HCT116 (cell line): ENCODE data around the gene ZBTB8A. TPM values are rescaled to one million over a fixed set of nuclear protein-coding genes. Genes with fewer than 3 reads are reported as not detected.

Experiments used
- ATAC-seq: fragments of 200-7000 bp; cut with Tn5 transposase; 2 replicates; pipeline ENCODE4 v1.9.1; 2020; ENCODE audit warnings: mild to moderate bottlenecking, moderate library complexity
- BruUV-seq: library from RNA; stranded (reverse); fragments of 400-500 nt; replicated peaks from 2 replicates; lab custom pipeline; 2021; lab: Mats Ljungman, UMichigan
- CTCF ChIA-PET: fragments of 300-600 bp; sonication (Branson Sonifier 250); formaldehyde crosslinking; loops from one replicate; lab custom pipeline; 2021; ENCODE audit warnings: antibody characterized with exemption; lab: Charles Lee
- POLR2A ChIA-PET: fragments of 300-600, 350-600 bp; sonication (Branson Sonifier 250); formaldehyde crosslinking; loops from one replicate; lab custom pipeline; 2021; ENCODE audit warnings: antibody characterized with exemption; lab: Charles Lee
- RAD21 ChIA-PET, 2 experiments: fragments of 300-600 bp; sonication (Branson Sonifier 250); formaldehyde crosslinking; loops; one replicate each; lab custom pipeline; 2023; ENCODE audit warnings: low total read pairs in 2 of 2; ENCODE audit not compliant: uncharacterized antibody in 2 of 2, unreplicated experiment in 2 of 2, low non-redundant PET in 1 of 2; lab: Charles Lee
- DNase-seq: peaks from one replicate; pipeline ENCODE4 v3.0.0-alpha.2; 2010; ENCODE audit warnings: low read depth, low spot score
- H2AFZ ChIP-seq: fragments of 200-600 bp; shearing (Covaris generic), sonication (generic); 2 replicates; pipeline ENCODE4 v1.6.1; 2017; ENCODE audit warnings: low read depth, mixed run types, mixed read lengths, antibody characterized with exemption, low read length; ENCODE audit not compliant: poor library complexity, severe bottlenecking
- H3K27ac ChIP-seq: 2 replicates; pipeline ENCODE4 v1.5.1; 2012; ENCODE audit warnings: low read depth, low read length
- H3K27me3 ChIP-seq: fragments of 200-600 bp; sonication (generic); 2 replicates; pipeline ENCODE4 v1.6.1; 2016; ENCODE audit warnings: mixed run types, low read length, mixed read lengths; ENCODE audit not compliant: insufficient read depth
- H3K36me3 ChIP-seq, 2 experiments: fragments of 200-500 bp in 1 of 2; fragments of 200-600 bp in 1 of 2; sonication (Bioruptor generic) in 1 of 2; sonication (generic) in 1 of 2; 2 replicates each; pipeline versions ENCODE4 v1.5.1 to v1.6.1; 2014 to 2016; ENCODE audit warnings: low read length in 2 of 2, inconsistent platforms in 1 of 2, mixed read lengths in 1 of 2, mixed run types in 1 of 2; ENCODE audit not compliant: insufficient read depth in 2 of 2, control insufficient read depth in 1 of 2
- H3K4me1 ChIP-seq, 2 experiments: fragments of 200-600 bp in 1 of 2; sonication (generic) in 1 of 2; 2 replicates each; pipeline versions ENCODE4 v1.5.1 to v1.6.1; 2012 to 2017; ENCODE audit warnings: low read length in 2 of 2, inconsistent platforms in 1 of 2, mild to moderate bottlenecking in 1 of 2, mixed read lengths in 1 of 2, mixed run types in 1 of 2, moderate library complexity in 1 of 2; ENCODE audit not compliant: insufficient read depth in 2 of 2, control insufficient read depth in 1 of 2
- H3K4me2 ChIP-seq: fragments of 200-600 bp; sonication (generic); 2 replicates; pipeline ENCODE4 v1.6.1; 2017; ENCODE audit warnings: mixed run types, low read length, mixed read lengths
- H3K4me3 ChIP-seq, 2 experiments: fragments of 200-600 bp in 1 of 2; sonication (generic) in 1 of 2; replicated peaks in 1 of 2; 2 replicates each; pipeline ENCODE4 v1.5.1; 2011 to 2016; ENCODE audit warnings: low read length in 2 of 2, control low read depth in 1 of 2, low read depth in 1 of 2, mild to moderate bottlenecking in 1 of 2, mixed read lengths in 1 of 2, mixed run types in 1 of 2
- H3K79me2 ChIP-seq: fragments of 200-600 bp; sonication (generic); 2 replicates; pipeline ENCODE4 v1.6.1; 2017; ENCODE audit warnings: mild to moderate bottlenecking, mixed run types, low read length, moderate library complexity, mixed read lengths; ENCODE audit not compliant: insufficient read depth
- H3K9ac ChIP-seq: fragments of 200-600 bp; sonication (generic); 2 replicates; pipeline ENCODE4 v1.6.1; 2016; ENCODE audit warnings: low read length, mixed read lengths
- H3K9me2 ChIP-seq: fragments of 200-600 bp; sonication (generic), shearing (Covaris generic); 2 replicates; pipeline ENCODE4 v1.6.1; 2017; ENCODE audit warnings: mixed run types, mild to moderate bottlenecking, moderate library complexity; ENCODE audit not compliant: insufficient read depth
- H3K9me3 ChIP-seq, 2 experiments: fragments of 200-500 bp in 1 of 2; fragments of 200-600 bp in 1 of 2; sonication (Bioruptor generic) in 1 of 2; sonication (generic) in 1 of 2; 2 replicates each; pipeline ENCODE4 v1.6.1; 2014 to 2017; ENCODE audit warnings: low read length in 2 of 2, mixed read lengths in 2 of 2, inconsistent platforms in 1 of 2, low read depth in 1 of 2, mild to moderate bottlenecking in 1 of 2, mixed run types in 1 of 2, moderate library complexity in 1 of 2; ENCODE audit not compliant: control insufficient read depth in 1 of 2, insufficient read depth in 1 of 2
- H4K20me1 ChIP-seq: fragments of 200-600 bp; sonication (generic), shearing (Covaris generic); 2 replicates; pipeline ENCODE4 v1.6.1; 2017; ENCODE audit warnings: mixed run types, mild to moderate bottlenecking, moderate library complexity; ENCODE audit not compliant: insufficient read depth
- CEBPB ChIP-seq: IDR thresholded peaks from 2 replicates; pipeline ENCODE4 v1.6.1; 2012; ENCODE audit warnings: low read depth
- CTCF ChIP-seq, 3 experiments: fragments of 200-600 bp in 1 of 3; sonication (generic) in 1 of 3; IDR thresholded peaks in 2 of 3; conservative IDR thresholded peaks in 1 of 3; 2 replicates each; pipeline ENCODE4 v1.5.1; 2012 to 2017; ENCODE audit warnings: low read depth in 2 of 3, low read length in 2 of 3, antibody characterized with exemption in 1 of 3, borderline replicate concordance in 1 of 3, control low read depth in 1 of 3, mild to moderate bottlenecking in 1 of 3, mixed read lengths in 1 of 3, mixed run types in 1 of 3, moderate library complexity in 1 of 3; ENCODE audit not compliant: insufficient read depth in 1 of 3
- EGR1 ChIP-seq: IDR thresholded peaks from 2 replicates; pipeline ENCODE4 v1.6.1; 2012; ENCODE audit warnings: low read depth
- ELF1 ChIP-seq: IDR thresholded peaks from 2 replicates; pipeline ENCODE4 v1.6.1; 2012; ENCODE audit warnings: low read depth, borderline replicate concordance
- EZH2 ChIP-seq: fragments of 200-600 bp; sonication (generic); IDR thresholded peaks from 2 replicates; pipeline ENCODE4 v1.6.1; 2017; ENCODE audit warnings: antibody characterized with exemption, mixed run types
- EZH2phosphoT487 ChIP-seq: fragments of 200-600 bp; IDR thresholded peaks from 2 replicates; pipeline ENCODE4 v1.6.1; 2018; ENCODE audit warnings: antibody characterized with exemption, borderline replicate concordance
- FOSL1 ChIP-seq: IDR thresholded peaks from 2 replicates; pipeline ENCODE4 v1.6.1; 2012; ENCODE audit warnings: low read depth
- JUND ChIP-seq: IDR thresholded peaks from 2 replicates; pipeline ENCODE4 v1.6.1; 2012
- POLR2AphosphoS5 ChIP-seq: IDR thresholded peaks from 2 replicates; pipeline ENCODE4 v1.6.1; 2011; ENCODE audit warnings: mild to moderate bottlenecking, low read depth, low read length, moderate library complexity
- RAD21 ChIP-seq: IDR thresholded peaks from 2 replicates; pipeline ENCODE4 v1.6.1; 2012; ENCODE audit warnings: low read depth, mild to moderate bottlenecking
- REST ChIP-seq: IDR thresholded peaks from 2 replicates; pipeline ENCODE4 v1.6.1; 2012; ENCODE audit warnings: low read depth
- TCF7L2 ChIP-seq: IDR thresholded peaks from 2 replicates; pipeline ENCODE4 v1.7.0; 2011; ENCODE audit warnings: borderline replicate concordance, inconsistent platforms; ENCODE audit not compliant: insufficient read depth, insufficient read length; ENCODE audit errors: extremely low read depth
- YY1 ChIP-seq: IDR thresholded peaks from 2 replicates; pipeline ENCODE4 v1.6.1; 2011; ENCODE audit warnings: low read length, low read depth, moderate library complexity, mild to moderate bottlenecking; ENCODE audit not compliant: insufficient replicate concordance; ENCODE audit errors: extremely low read depth
- ZBTB33 ChIP-seq: IDR thresholded peaks from 2 replicates; pipeline ENCODE4 v1.6.1; 2011; ENCODE audit warnings: mild to moderate bottlenecking, low read length, moderate library complexity; ENCODE audit not compliant: insufficient replicate concordance; ENCODE audit errors: extremely low read depth
- ZFX ChIP-seq: fragments of 450-650 bp; IDR thresholded peaks from 2 replicates; pipeline ENCODE4 v1.6.1; 2017
- ZNF274 ChIP-seq: fragments of 200-500 bp; sonication (Bioruptor generic); IDR thresholded peaks from 2 replicates; pipeline ENCODE4 v1.6.1; 2014; ENCODE audit warnings: mild to moderate bottlenecking, low read depth, low read length, inconsistent platforms
- intact Hi-C: fragments of 100-400 bp; cut with micrococcal nuclease; formaldehyde crosslinking; loops from 2 replicates; pipeline ENCODE4 v1.10.0; 2022
- total RNA-seq: library from RNA; stranded (reverse); gene quantifications from one replicate; pipeline ENCODE4 v1.2.1, GENCODE V29; 2021; ENCODE audit not compliant: unreplicated experiment
- TF ChIP-seq, protein P1 (sequence below): IDR thresholded peaks from 2 replicates; pipeline ENCODE4 v1.6.1; 2012
- TF ChIP-seq, protein P2 (sequence below): IDR thresholded peaks from 2 replicates; pipeline ENCODE4 v1.6.1; 2012

The ZBTB8A gene
- total RNA-seq, 1 experiment from 2014 or later: 9.7 TPM

- Histone ChIP-seq H4K20me1 (no peaks in the 10 kb centered on the region), H3K36me3 (no peaks in the 10 kb centered on the region), H3K79me2 (no peaks in the 10 kb centered on the region), H3K27ac (peak overlapping the region; percentile 94), H3K9me2 (no peaks in the 10 kb centered on the region), H3K9ac (peak overlapping the region; percentile 74), H3K9me3 (no peaks in the 10 kb centered on the region), H3K4me2 (peak overlapping the region; percentile 74), H2AFZ (peak overlapping the region; percentile 87), H3K4me1 (peaks cover 9 to 17% of the 10 kb centered on the region in 2 experiments), H3K27me3 (no peaks in the 10 kb centered on the region), H3K4me3 (peak overlapping the region; percentile 59 to 66)
- peak; percentile 89 for ATAC-seq
- ChIA-PET POLR2A (no interaction called here), CTCF (interaction anchor here (2.3 kb wide), 1 partner anchor 20 kb away, joined by 8 read pairs; no protein-coding TSS in a partner anchor), RAD21 (no interaction called here)
- no peak for DNase-seq
- BruUV-seq: no TSS peak
- intact Hi-C loops: loop anchor here (5.0 kb wide), 1 partner anchor 53 kb away; no protein-coding TSS in a partner anchor
- no peak for TF ChIP-seq ZBTB33
- no peak for TF ChIP-seq YY1
- no peak for TF ChIP-seq ELF1
- no peak for TF ChIP-seq CTCF (IDR thresholded peaks at IDR 0.05 in 2 of 3, conservative IDR thresholded peaks at IDR 0.05 in 1 of 3; ENCODE audit: borderline replicate concordance in 1 of 3, insufficient read depth in 1 of 3, low read depth in 2 of 3, low read length in 2 of 3)
- no peak for TF ChIP-seq EZH2phosphoT487
- TF ChIP-seq REST: no peak
- TF ChIP-seq, protein P1, sequence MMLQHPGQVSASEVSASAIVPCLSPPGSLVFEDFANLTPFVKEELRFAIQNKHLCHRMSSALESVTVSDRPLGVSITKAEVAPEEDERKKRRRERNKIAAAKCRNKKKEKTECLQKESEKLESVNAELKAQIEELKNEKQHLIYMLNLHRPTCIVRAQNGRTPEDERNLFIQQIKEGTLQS: no peak
- no peak for TF ChIP-seq FOSL1
- TF ChIP-seq ZNF274: no peak
- TF ChIP-seq EZH2: no peak
- TF ChIP-seq POLR2AphosphoS5: peak; percentile 73
- TF ChIP-seq RAD21: no peak
- TF ChIP-seq EGR1: no peak
- TF ChIP-seq, protein P2, sequence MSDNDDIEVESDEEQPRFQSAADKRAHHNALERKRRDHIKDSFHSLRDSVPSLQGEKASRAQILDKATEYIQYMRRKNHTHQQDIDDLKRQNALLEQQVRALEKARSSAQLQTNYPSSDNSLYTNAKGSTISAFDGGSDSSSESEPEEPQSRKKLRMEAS: peak; percentile 28
- TF ChIP-seq JUND: no peak
- TF ChIP-seq ZFX: peak; percentile 73; the same call in 1 of the 2 replicates
- TF ChIP-seq TCF7L2: no peak
- TF ChIP-seq CEBPB: no peak
Measured at GRCh38 chr1:32500387-32501209, 38.6 kb upstream of the ZBTB8A start.
